Stimulated activated CD4-positive, alpha-beta T cell treated with anti-CD3 and anti-CD28 coated beads, Interleukin-4, amount 100 ng/mL, for 48 hours (primary cell): Measurements from ENCODE around the gene TGFB2.

Experiments
- DNase-seq, 2 donors: peaks; one replicate each; pipeline ENCODE4 v3.0.0-alpha.2; 2020; ENCODE audit warnings: low read depth in 2 of 2

The TGFB2 gene

GRCh38 chr1:218462116-218462515 is 117.0 kb downstream of the TGFB2 start:
- no peak for DNase-seq

GRCh38 chr1:218462587-218462986 is 117.5 kb downstream of the TGFB2 start:
- DNase-seq = no peak

GRCh38 chr1:218463194-218464156 is 118.3 kb downstream of the TGFB2 start:
- no peak for DNase-seq

GRCh38 chr1:218464871-218465270 is 119.7 kb downstream of the TGFB2 start:
- DNase-seq = no peak

- no peak for DNase-seq
Measured at GRCh38 chr1:218466341-218467010, 121.3 kb downstream of the TGFB2 start.

- no peak for DNase-seq
Measured at GRCh38 chr1:218467101-218468072, 122.3 kb downstream of the TGFB2 start.

- DNase-seq = no peak
Measured at GRCh38 chr1:218468711-218469110, 123.6 kb downstream of the TGFB2 start.

GRCh38 chr1:218472885-218473284 is 127.7 kb downstream of the TGFB2 start:
- DNase-seq = no peak

- DNase-seq = no peak
Measured at GRCh38 chr1:218473522-218473921, 128.4 kb downstream of the TGFB2 start.

GRCh38 chr1:218474128-218474527 is 129.0 kb downstream of the TGFB2 start:
- DNase-seq = no peak

GRCh38 chr1:218475275-218475674 is 130.1 kb downstream of the TGFB2 start:
- DNase-seq = no peak

GRCh38 chr1:218475699-218476098 is 130.6 kb downstream of the TGFB2 start:
- no peak for DNase-seq

- no peak for DNase-seq
Measured at GRCh38 chr1:218476385-218476784, 131.2 kb downstream of the TGFB2 start.

- DNase-seq = no peak
Measured at GRCh38 chr1:218478336-218478735, 133.2 kb downstream of the TGFB2 start.

GRCh38 chr1:218479436-218480115 is 134.4 kb downstream of the TGFB2 start:
- DNase-seq = no peak

- DNase-seq = no peak
Measured at GRCh38 chr1:218480137-218480536, 135.0 kb downstream of the TGFB2 start.

- DNase-seq = no peak
Measured at GRCh38 chr1:218480588-218481099, 135.5 kb downstream of the TGFB2 start.

GRCh38 chr1:218481116-218481775 is 136.1 kb downstream of the TGFB2 start:
- DNase-seq = no peak

- DNase-seq = no peak
Measured at GRCh38 chr1:218482683-218483082, 137.5 kb downstream of the TGFB2 start.

- no peak for DNase-seq
Measured at GRCh38 chr1:218485241-218485928, 140.2 kb downstream of the TGFB2 start.
